CD4-positive, alpha-beta T cell (primary cell): ENCODE results near the gene RFC5. TPM values are rescaled to one million over a fixed set of nuclear protein-coding genes. Genes with fewer than 3 reads are reported as not detected.

Experiments used
- ATAC-seq: fragments of 200-7000 bp; cut with Tn5 transposase; one replicate; pipeline ENCODE4 v1.10.0; 2022; ENCODE audit warnings: mild to moderate bottlenecking; ENCODE audit not compliant: poor library complexity
- CTCF ChIA-PET: fragments of 350-600 bp; sonication (Branson Sonifier 250); formaldehyde crosslinking; loops from one replicate; lab custom pipeline; 2021; ENCODE audit warnings: antibody characterized with exemption, inconsistent platforms; lab: Charles Lee
- POLR2A ChIA-PET: fragments of 350-600 bp; sonication (Branson Sonifier 250); formaldehyde crosslinking; loops from one replicate; lab custom pipeline; 2021; ENCODE audit warnings: antibody characterized with exemption, inconsistent platforms; lab: Charles Lee
- DNase-seq, 14 experiments: peaks; one replicate each; pipeline ENCODE4 v3.0.0-alpha.2; 2013 to 2020; ENCODE audit warnings: mixed read lengths in 2 of 14
- H3K27ac ChIP-seq, 2 donors: one replicate each; pipeline versions ENCODE4 v1.5.1 to v1.7.0; 2013; ENCODE audit warnings: low read length in 2 of 2, low read depth in 1 of 2, mild to moderate bottlenecking in 1 of 2
- H3K27me3 ChIP-seq, 2 experiments: 1 replicate in 1 of 2; 2 replicates in 1 of 2; pipeline versions ENCODE4 v1.6.1 to v1.7.0; 2013; ENCODE audit warnings: low read length in 2 of 2, control low read depth in 1 of 2, mild to moderate bottlenecking in 1 of 2, moderate library complexity in 1 of 2; ENCODE audit not compliant: insufficient read depth in 2 of 2, control insufficient read depth in 1 of 2
- H3K36me3 ChIP-seq: one replicate; pipeline ENCODE4 v1.6.1; 2013; ENCODE audit warnings: low read length, control low read depth; ENCODE audit not compliant: insufficient read depth
- H3K4me1 ChIP-seq: one replicate; pipeline ENCODE4 v1.6.1; 2013; ENCODE audit warnings: low read length, control low read depth; ENCODE audit not compliant: insufficient read depth
- H3K4me3 ChIP-seq: one replicate; pipeline ENCODE4 v1.5.1; 2013; ENCODE audit warnings: mild to moderate bottlenecking, low read length, moderate library complexity
- H3K9me3 ChIP-seq, 2 experiments: 1 replicate in 1 of 2; 2 replicates in 1 of 2; pipeline versions ENCODE4 v1.6.1 to v1.7.0; 2013; ENCODE audit warnings: low read length in 2 of 2, mild to moderate bottlenecking in 2 of 2, control low read depth in 1 of 2, moderate library complexity in 1 of 2; ENCODE audit not compliant: control insufficient read depth in 1 of 2, insufficient read depth in 1 of 2
- H3K27ac Mint-ChIP-seq: one replicate; pipeline ENCODE4 v1.8.0; 2020; ENCODE audit warnings: mixed read lengths
- H3K27me3 Mint-ChIP-seq: one replicate; pipeline ENCODE4 v1.8.0; 2021; ENCODE audit warnings: mixed read lengths
- H3K36me3 Mint-ChIP-seq: one replicate; pipeline ENCODE4 v1.8.0; 2021; ENCODE audit warnings: low read depth, mixed read lengths
- H3K4me1 Mint-ChIP-seq: one replicate; pipeline ENCODE4 v1.8.0; 2021; ENCODE audit warnings: low read depth, mixed read lengths
- H3K4me3 Mint-ChIP-seq: one replicate; pipeline ENCODE4 v1.8.0; 2020; ENCODE audit warnings: mild to moderate bottlenecking, mixed read lengths
- H3K9me3 Mint-ChIP-seq: one replicate; pipeline ENCODE4 v1.8.0; 2020; ENCODE audit warnings: mixed read lengths
- CTCF ChIP-seq: fragments of 200-600 bp; IDR thresholded peaks from one replicate; pipeline ENCODE4 v1.8.0; 2022; ENCODE audit warnings: antibody characterized with exemption, mild to moderate bottlenecking
- intact Hi-C, 2 experiments: fragments of 100-400 bp; cut with DNase I in 1 of 2; cut with micrococcal nuclease in 1 of 2; formaldehyde crosslinking; loops; one replicate each; pipeline versions ENCODE4 v1.15.1 to v1.9.0; 2023 to 2025; cut with DNase I, micrococcal nuclease
- total RNA-seq, 174 experiments: library from RNA in 2 of 174; stranded (reverse) in 2 of 174; gene quantifications; one replicate each; pipeline ENCODE4 v1.2.3 and lab custom pipeline; 2021 to 2026

The RFC5 gene
- total RNA-seq, 2 experiments from 2014 or later, result 8.7 to 9.1 TPM

GRCh38 chr12:118050972-118051910, 34.7 kb downstream of the RFC5 start:
- no peak overlapping the region for H3K4me3 ChIP-seq
- H3K36me3 ChIP-seq, result peaks cover 31% of the 10 kb centered on the region
- H3K27ac Mint-ChIP-seq, result peak overlapping the region; percentile 13
- TF ChIP-seq CTCF, result no peak
- peaks cover 20% of the 10 kb centered on the region for H3K4me1 Mint-ChIP-seq
- ATAC-seq (no peak), DNase-seq (no peak)
- no peaks in the 10 kb centered on the region for H3K9me3 ChIP-seq
- CTCF ChIA-PET, result no interaction called here
- H3K4me1 ChIP-seq, result peaks cover 18% of the 10 kb centered on the region
- H3K9me3 Mint-ChIP-seq, result no peaks in the 10 kb centered on the region
- no peak overlapping the region for H3K27ac ChIP-seq
- no peaks in the 10 kb centered on the region for H3K27me3 Mint-ChIP-seq
- no peaks in the 10 kb centered on the region for H3K27me3 ChIP-seq
- intact Hi-C loops, result no loop called here
- H3K4me3 Mint-ChIP-seq, result no peak overlapping the region
- H3K36me3 Mint-ChIP-seq, result peaks cover 63% of the 10 kb centered on the region
- POLR2A ChIA-PET, result no interaction called here

- DNase-seq (no peak), ATAC-seq (no peak)
- intact Hi-C loops, result no loop called here
- peaks cover 31% of the 10 kb centered on the region for H3K36me3 ChIP-seq
- H3K4me1 ChIP-seq, result peaks cover 18% of the 10 kb centered on the region
- ChIA-PET POLR2A (interaction anchor here (0.8 kb wide), 1 partner anchor 19 kb away, joined by 3 read pairs; no protein-coding TSS in a partner anchor), CTCF (no interaction called here)
- Mint-ChIP-seq H3K36me3 (peaks cover 52% of the 10 kb centered on the region), H3K27ac (peak overlapping the region; percentile 79), H3K4me1 (peaks cover 22% of the 10 kb centered on the region), H3K9me3 (no peaks in the 10 kb centered on the region), H3K27me3 (no peaks in the 10 kb centered on the region), H3K4me3 (no peak overlapping the region)
- no peak for TF ChIP-seq CTCF
- H3K27me3 ChIP-seq, result no peaks in the 10 kb centered on the region
- no peak overlapping the region for H3K4me3 ChIP-seq
- H3K27ac ChIP-seq, result peak overlapping the region in 1 of 2 donors; percentile 56
- no peaks in the 10 kb centered on the region for H3K9me3 ChIP-seq
These were observed 36.0 kb downstream of the RFC5 start for GRCh38 chr12:118052324-118053070.

GRCh38 chr12:118053071-118053985, 36.8 kb downstream of the RFC5 start:
- CTCF ChIA-PET, result no interaction called here
- no peak overlapping the region for H3K4me3 ChIP-seq
- no peak overlapping the region for H3K4me3 Mint-ChIP-seq
- H3K27me3 Mint-ChIP-seq, result no peaks in the 10 kb centered on the region
- peak overlapping the region in 1 of 2 donors; percentile 56 for H3K27ac ChIP-seq
- no peak for TF ChIP-seq CTCF
- H3K4me1 ChIP-seq, result peaks cover 18% of the 10 kb centered on the region
- no peaks in the 10 kb centered on the region for H3K9me3 Mint-ChIP-seq
- ATAC-seq (no peak), DNase-seq (peak in 3 of 14 experiments; percentile 53 to 71 (median 58))
- H3K4me1 Mint-ChIP-seq, result peaks cover 22% of the 10 kb centered on the region
- no peaks in the 10 kb centered on the region for H3K9me3 ChIP-seq
- H3K27ac Mint-ChIP-seq, result peak overlapping the region; percentile 79
- intact Hi-C loops, result no loop called here
- H3K36me3 ChIP-seq, result peaks cover 24% of the 10 kb centered on the region
- peaks cover 52% of the 10 kb centered on the region for H3K36me3 Mint-ChIP-seq
- POLR2A ChIA-PET, result interaction anchor here (0.8 kb wide), 1 partner anchor 20 kb away, joined by 3 read pairs; no protein-coding TSS in a partner anchor
- no peaks in the 10 kb centered on the region for H3K27me3 ChIP-seq
